H9 (cell line): Measurements from ENCODE around the gene STARD10. TPM values are rescaled to one million over a fixed set of nuclear protein-coding genes. Genes with fewer than 3 reads are reported as not detected.

Experiments used
- DNase-seq: peaks from one replicate; pipeline ENCODE4 v3.0.0-alpha.2; 2017
- H2AFZ ChIP-seq: one replicate; pipeline ENCODE4 v1.6.1; 2013; ENCODE audit warnings: mild to moderate bottlenecking, low read length, control low read depth, moderate library complexity
- H2AK5ac ChIP-seq: 2 replicates; pipeline ENCODE4 v1.6.1; 2013; ENCODE audit warnings: low read length, control low read depth, mixed read lengths; ENCODE audit not compliant: insufficient read length
- H2BK120ac ChIP-seq: one replicate; pipeline ENCODE4 v1.6.1; 2013; ENCODE audit warnings: low read depth, mild to moderate bottlenecking, low read length, control low read depth, inconsistent platforms; ENCODE audit not compliant: poor library complexity, severe bottlenecking
- H2BK12ac ChIP-seq: 2 replicates; pipeline ENCODE4 v1.6.1; 2013; ENCODE audit warnings: low read length, control low read depth, mixed read lengths, low read depth; ENCODE audit not compliant: insufficient read length
- H2BK15ac ChIP-seq: 2 replicates; pipeline ENCODE4 v1.6.1; 2013; ENCODE audit warnings: low read depth, low read length, control low read depth
- H2BK20ac ChIP-seq: one replicate; pipeline ENCODE4 v1.6.1; 2013; ENCODE audit warnings: low read depth, mild to moderate bottlenecking, low read length, control low read depth, inconsistent platforms; ENCODE audit not compliant: poor library complexity, severe bottlenecking
- H2BK5ac ChIP-seq: 2 replicates; pipeline ENCODE4 v1.6.1; 2013; ENCODE audit warnings: low read length, control low read depth, mixed read lengths; ENCODE audit not compliant: insufficient read length
- H3K14ac ChIP-seq: 2 replicates; pipeline ENCODE4 v1.6.1; 2013; ENCODE audit warnings: low read length, control low read depth; ENCODE audit not compliant: insufficient read depth
- H3K18ac ChIP-seq: 2 replicates; pipeline ENCODE4 v1.6.1; 2013; ENCODE audit warnings: low read depth, mild to moderate bottlenecking, mixed read lengths, low read length, control low read depth; ENCODE audit not compliant: insufficient read length
- H3K23ac ChIP-seq: 2 replicates; pipeline ENCODE4 v1.6.1; 2013; ENCODE audit warnings: low read length, control low read depth, mixed read lengths, low read depth; ENCODE audit not compliant: insufficient read length
- H3K23me2 ChIP-seq: 2 replicates; pipeline ENCODE4 v1.6.1; 2013; ENCODE audit warnings: low read depth, mild to moderate bottlenecking, mixed read lengths, low read length, control low read depth; ENCODE audit not compliant: insufficient read length, poor library complexity, severe bottlenecking
- H3K27ac ChIP-seq: 2 replicates; pipeline ENCODE4 v1.5.1; 2013; ENCODE audit warnings: low read length, control low read depth, mixed read lengths, low read depth; ENCODE audit not compliant: insufficient read length
- H3K27me3 ChIP-seq: 2 replicates; pipeline ENCODE4 v1.6.1; 2013; ENCODE audit warnings: low read length, control low read depth, inconsistent platforms; ENCODE audit not compliant: insufficient read depth
- H3K4ac ChIP-seq: 2 replicates; pipeline ENCODE4 v1.6.1; 2013; ENCODE audit warnings: low read depth, mild to moderate bottlenecking, control low read depth, inconsistent platforms, low read length, moderate library complexity
- H3K4me1 ChIP-seq: 2 replicates; pipeline ENCODE4 v1.6.1; 2013; ENCODE audit warnings: low read length, control low read depth, inconsistent platforms; ENCODE audit not compliant: insufficient read depth
- H3K4me2 ChIP-seq: 2 replicates; pipeline ENCODE4 v1.6.1; 2013; ENCODE audit warnings: low read length, control low read depth, mixed read lengths; ENCODE audit not compliant: insufficient read length, insufficient read depth
- H3K56ac ChIP-seq: 2 replicates; pipeline ENCODE4 v1.6.1; 2013; ENCODE audit warnings: low read depth, mild to moderate bottlenecking, mixed read lengths, low read length, control low read depth; ENCODE audit not compliant: insufficient read length
- H3K79me1 ChIP-seq: 2 replicates; pipeline ENCODE4 v1.6.1; 2013; ENCODE audit warnings: low read depth, mild to moderate bottlenecking, moderate library complexity, low read length, control low read depth, inconsistent platforms; ENCODE audit not compliant: insufficient read depth, poor library complexity, severe bottlenecking
- H3K79me2 ChIP-seq: 2 replicates; pipeline ENCODE4 v1.6.1; 2013; ENCODE audit warnings: low read length, control low read depth, inconsistent platforms; ENCODE audit not compliant: insufficient read depth
- H3K9ac ChIP-seq: 2 replicates; pipeline ENCODE4 v1.6.1; 2013; ENCODE audit warnings: low read length, control low read depth, mixed read lengths; ENCODE audit not compliant: insufficient read length; ENCODE audit errors: extremely low read depth
- H3K9me3 ChIP-seq: one replicate; pipeline ENCODE4 v1.6.1; 2013; ENCODE audit warnings: low read depth, low read length, inconsistent platforms; ENCODE audit not compliant: control insufficient read depth
- H3T11ph ChIP-seq: one replicate; pipeline ENCODE4 v1.6.1; 2013; ENCODE audit warnings: mild to moderate bottlenecking, low read length, control low read depth, inconsistent platforms
- H4K20me1 ChIP-seq: one replicate; pipeline ENCODE4 v1.6.1; 2013; ENCODE audit not compliant: control insufficient read depth, insufficient read length, insufficient read depth
- H4K5ac ChIP-seq: 2 replicates; pipeline ENCODE4 v1.6.1; 2013; ENCODE audit warnings: low read depth, mild to moderate bottlenecking, mixed read lengths, low read length, control low read depth; ENCODE audit not compliant: insufficient read length
- H4K8ac ChIP-seq: replicated peaks from 2 replicates; pipeline ENCODE4 v1.6.1; 2013; ENCODE audit warnings: low read length, control low read depth, mixed read lengths, low read depth; ENCODE audit not compliant: insufficient read length
- H4K91ac ChIP-seq: 2 replicates; pipeline ENCODE4 v1.6.1; 2013; ENCODE audit warnings: low read depth, mild to moderate bottlenecking, moderate library complexity, mixed read lengths, low read length, control low read depth; ENCODE audit not compliant: insufficient read length
- H3K27ac Mint-ChIP-seq, 3 experiments: 2 replicates in 2 of 3; 3 replicates in 1 of 3; pipeline ENCODE4 v1.8.0; 2020 to 2021; ENCODE audit warnings: mixed read lengths in 3 of 3, mild to moderate bottlenecking in 1 of 3, moderate library complexity in 1 of 3
- H3K27me3 Mint-ChIP-seq: 2 replicates; pipeline ENCODE4 v1.8.0; 2021; ENCODE audit warnings: low read depth, mild to moderate bottlenecking, moderate library complexity, mixed read lengths
- H3K36me3 Mint-ChIP-seq, 3 experiments: 2 replicates in 2 of 3; 3 replicates in 1 of 3; pipeline ENCODE4 v1.8.0; 2020 to 2021; ENCODE audit warnings: low read depth in 3 of 3, mixed read lengths in 3 of 3; ENCODE audit not compliant: insufficient read depth in 1 of 3
- H3K4me1 Mint-ChIP-seq, 2 experiments: 2 replicates each; pipeline ENCODE4 v1.8.0; 2020; ENCODE audit warnings: mixed read lengths in 2 of 2
- H3K4me3 Mint-ChIP-seq, 2 experiments: 2 replicates in 1 of 2; 3 replicates in 1 of 2; pipeline ENCODE4 v1.8.0; 2020 to 2021; ENCODE audit warnings: mild to moderate bottlenecking in 2 of 2, mixed read lengths in 2 of 2, moderate library complexity in 1 of 2
- H3K9me3 Mint-ChIP-seq, 2 experiments: 2 replicates in 1 of 2; 3 replicates in 1 of 2; pipeline ENCODE4 v1.8.0; 2020; ENCODE audit warnings: mild to moderate bottlenecking in 2 of 2, mixed read lengths in 2 of 2, moderate library complexity in 1 of 2
- WGBS: extraction: QIAGEN DNeasy Blood & Tissue Kit; methylation state at CpG from one replicate; pipeline ENCODE4 v1.1.7; 2013; ENCODE audit warnings: missing lambda C conversion rate, low lambda C conversion rate, mixed read lengths; ENCODE audit not compliant: insufficient read length; ENCODE audit errors: extremely low coverage; 5-methylcytosine and 5-hydroxymethylcytosine counted together
- total RNA-seq: library from RNA; stranded (reverse); gene quantifications from 2 replicates; pipeline ENCODE4 v1.2.1, GENCODE V29; 2021
- TF ChIP-seq, protein P1 (sequence below): fragments of 200-600 bp; sonication (generic); conservative IDR thresholded peaks from 3 replicates; pipeline ENCODE4 v1.8.0; 2021; ENCODE audit warnings: antibody characterized with exemption, mild to moderate bottlenecking

The STARD10 gene
- total RNA-seq, 1 experiment from 2014 or later = 24.4 TPM

DNA sequence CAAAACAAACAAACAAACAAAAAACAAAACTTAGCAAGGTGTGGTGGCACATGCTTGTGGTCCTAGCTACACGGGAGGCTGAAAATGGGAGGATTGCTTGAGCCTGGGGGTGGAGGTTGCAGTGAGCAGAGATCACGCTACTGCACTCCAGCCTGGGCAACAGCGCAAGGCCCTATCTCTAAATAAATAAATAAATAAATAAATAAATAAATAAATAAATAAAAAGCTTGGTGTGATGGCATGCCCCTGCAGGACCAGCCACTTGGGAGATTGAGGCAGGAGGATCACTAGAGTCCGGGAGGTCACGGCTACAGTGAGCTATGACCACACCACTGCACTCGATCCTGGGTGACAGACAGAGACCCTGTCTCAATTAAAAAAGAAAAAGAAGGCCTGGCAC, 9.0 kb upstream of the STARD10 start:
- no CpG with 5 or more reads among the region's 6 CpGs for WGBS
- TF ChIP-seq, protein P1, sequence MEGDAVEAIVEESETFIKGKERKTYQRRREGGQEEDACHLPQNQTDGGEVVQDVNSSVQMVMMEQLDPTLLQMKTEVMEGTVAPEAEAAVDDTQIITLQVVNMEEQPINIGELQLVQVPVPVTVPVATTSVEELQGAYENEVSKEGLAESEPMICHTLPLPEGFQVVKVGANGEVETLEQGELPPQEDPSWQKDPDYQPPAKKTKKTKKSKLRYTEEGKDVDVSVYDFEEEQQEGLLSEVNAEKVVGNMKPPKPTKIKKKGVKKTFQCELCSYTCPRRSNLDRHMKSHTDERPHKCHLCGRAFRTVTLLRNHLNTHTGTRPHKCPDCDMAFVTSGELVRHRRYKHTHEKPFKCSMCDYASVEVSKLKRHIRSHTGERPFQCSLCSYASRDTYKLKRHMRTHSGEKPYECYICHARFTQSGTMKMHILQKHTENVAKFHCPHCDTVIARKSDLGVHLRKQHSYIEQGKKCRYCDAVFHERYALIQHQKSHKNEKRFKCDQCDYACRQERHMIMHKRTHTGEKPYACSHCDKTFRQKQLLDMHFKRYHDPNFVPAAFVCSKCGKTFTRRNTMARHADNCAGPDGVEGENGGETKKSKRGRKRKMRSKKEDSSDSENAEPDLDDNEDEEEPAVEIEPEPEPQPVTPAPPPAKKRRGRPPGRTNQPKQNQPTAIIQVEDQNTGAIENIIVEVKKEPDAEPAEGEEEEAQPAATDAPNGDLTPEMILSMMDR = no peak
- no peak overlapping the region for H4K91ac ChIP-seq

More for the DNA sequence above, 9.0 kb upstream of the STARD10 start:
- Mint-ChIP-seq H3K4me1 (peaks cover 11 to 12% of the 10 kb centered on the region in 2 experiments), H3K36me3 (no peaks in the 10 kb centered on the region; a peak in 1 of 7 replicates), H3K9me3 (no peaks in the 10 kb centered on the region), H3K4me3 (no peak overlapping the region), H3K27ac (no peak overlapping the region), H3K27me3 (no peaks in the 10 kb centered on the region)
- Histone ChIP-seq H3K27ac (no peak overlapping the region), H3K23ac (no peak overlapping the region), H2AK5ac (no peak overlapping the region), H2AFZ (no peak overlapping the region), H2BK5ac (no peak overlapping the region), H3K4ac (no peak overlapping the region), H2BK20ac (no peak overlapping the region), H3K56ac (no peak overlapping the region), H3T11ph (no peak overlapping the region), H3K9ac (no peak overlapping the region), H3K23me2 (no peaks in the 10 kb centered on the region), H3K14ac (no peak overlapping the region), H2BK120ac (no peak overlapping the region), H4K5ac (no peak overlapping the region), H3K4me1 (no peaks in the 10 kb centered on the region; the same call in 1 of the 2 replicates), H4K20me1 (no peaks in the 10 kb centered on the region), H2BK15ac (no peak overlapping the region), H3K18ac (no peak overlapping the region), H3K9me3 (no peaks in the 10 kb centered on the region), H4K8ac (no peak overlapping the region), H3K27me3 (no peaks in the 10 kb centered on the region), H3K79me2 (no peaks in the 10 kb centered on the region), H3K79me1 (no peaks in the 10 kb centered on the region), H3K4me2 (no peak overlapping the region), H2BK12ac (no peak overlapping the region)
- no peak for DNase-seq
